NCI-H2081 treated with DMSO at 0.1 percent for 48 hours (cell line): ENCODE measurements around the gene POTEB3.
"Not testable (repeated sequence)": the region's sequence is repeated elsewhere in the genome, so short reads cannot be mapped to it uniquely, and the experiment has no call there.

Experiments
- DNase-seq: peaks from one replicate; lab custom pipeline; 2025; lab: John Stamatoyannopoulos, UW

Gene POTEB3

GRCh38 chr15:21440399-21440798 is at the start of gene POTEB3:
TSS of gene POTEB3 (minus strand) at chr15:21440499. CDS start at chr15:21440011, 488 bp downstream.
- DNase-seq, result not testable (repeated sequence)

- DNase-seq, result not testable (repeated sequence)
These were observed 13.4 kb upstream of the POTEB3 start for GRCh38 chr15:21453683-21454082.

- DNase-seq, result not testable (repeated sequence)
These were observed 11.7 kb upstream of the POTEB3 start for GRCh38 chr15:21451920-21452563.

DNA sequence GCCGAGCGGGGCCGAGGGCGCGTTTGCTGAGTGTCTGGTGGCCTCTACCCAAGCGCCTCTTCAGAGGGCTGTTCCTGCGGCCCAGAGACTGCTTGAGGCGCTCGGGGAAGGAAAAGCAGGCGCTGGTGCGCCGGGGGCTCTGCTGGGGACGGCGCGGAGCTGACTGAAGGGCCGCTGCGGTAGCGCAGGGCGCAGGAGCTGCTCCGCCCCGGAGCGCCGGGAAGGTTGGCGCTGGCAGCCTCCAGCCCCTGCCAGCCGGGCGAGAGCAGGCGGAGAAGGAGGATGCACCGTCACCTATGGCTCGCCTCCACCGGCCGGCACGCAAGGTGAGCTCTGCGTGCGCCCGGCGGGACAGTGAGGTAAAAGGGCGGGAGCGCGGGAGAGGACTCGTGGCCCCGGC is 11.2 kb upstream of the POTEB3 start:
- not testable (repeated sequence) for DNase-seq

- not testable (repeated sequence) for DNase-seq
These were observed 32.9 kb downstream of the POTEB3 start for GRCh38 chr15:21407366-21407765.

GRCh38 chr15:21401531-21401930 is 38.8 kb downstream of the POTEB3 start:
- not testable (repeated sequence) for DNase-seq

- DNase-seq, result not testable (repeated sequence)
These were observed 41.2 kb downstream of the POTEB3 start for GRCh38 chr15:21399111-21399510.

DNA sequence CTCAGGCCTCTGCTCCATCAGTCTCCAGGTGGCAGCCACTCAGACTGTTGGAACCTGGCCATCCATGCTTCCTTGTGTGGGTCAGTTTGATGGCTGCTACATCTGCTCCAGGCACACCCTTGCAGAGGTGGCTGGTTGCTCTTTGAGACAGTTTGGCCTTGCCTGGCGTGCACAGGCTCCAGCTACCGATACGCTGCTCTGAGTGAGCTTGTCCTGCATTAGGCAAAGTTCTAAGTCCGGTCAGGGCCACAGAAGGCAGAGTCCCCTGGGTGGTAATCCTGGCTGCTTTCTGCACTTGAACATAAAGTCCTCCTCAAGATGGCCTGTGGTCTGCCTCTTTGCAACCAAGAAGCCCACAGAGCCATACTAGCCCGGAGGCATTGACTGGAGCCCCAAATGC is 41.8 kb downstream of the POTEB3 start:
- not testable (repeated sequence) for DNase-seq

DNA sequence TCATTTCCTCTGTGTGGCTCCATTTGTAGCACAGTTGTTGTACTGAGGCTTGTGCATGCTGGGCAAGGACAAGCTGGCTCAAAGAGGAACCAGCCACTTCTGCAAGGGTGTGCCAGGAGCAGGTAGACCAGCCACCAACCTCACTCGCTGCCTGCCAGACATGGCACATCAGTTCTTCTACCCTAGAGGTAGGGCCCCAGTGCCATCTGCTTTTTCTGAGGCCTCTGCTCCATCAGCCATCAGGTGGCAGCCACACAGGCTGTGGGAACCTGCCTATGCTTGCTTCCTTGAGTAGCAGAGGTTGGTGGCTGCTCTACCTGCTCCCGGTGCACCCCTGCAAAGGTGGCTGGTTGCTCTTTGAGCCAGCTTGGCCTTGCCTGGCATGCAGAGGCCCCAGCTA is 42.6 kb downstream of the POTEB3 start:
- not testable (repeated sequence) for DNase-seq

DNA sequence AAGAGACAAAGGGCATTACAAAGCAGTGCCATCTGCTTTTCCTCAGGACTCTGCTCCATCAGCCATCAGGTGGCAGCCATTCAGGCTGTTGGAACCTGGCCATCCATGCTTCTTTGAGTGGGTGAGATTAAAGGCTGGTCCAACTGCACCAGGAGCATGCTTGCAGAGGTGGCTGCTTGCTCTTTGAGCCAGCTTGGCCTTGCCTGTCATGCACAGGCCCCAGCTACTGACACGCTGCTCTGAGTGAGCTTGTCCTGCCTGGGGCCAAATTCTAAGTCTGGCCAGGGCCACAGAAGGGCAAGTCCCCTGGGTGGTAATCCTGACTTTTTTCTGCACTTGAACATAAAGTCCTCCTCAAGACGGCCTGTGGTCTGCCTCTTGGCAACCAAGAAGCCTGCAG is 43.1 kb downstream of the POTEB3 start:
- DNase-seq, result not testable (repeated sequence)

DNA sequence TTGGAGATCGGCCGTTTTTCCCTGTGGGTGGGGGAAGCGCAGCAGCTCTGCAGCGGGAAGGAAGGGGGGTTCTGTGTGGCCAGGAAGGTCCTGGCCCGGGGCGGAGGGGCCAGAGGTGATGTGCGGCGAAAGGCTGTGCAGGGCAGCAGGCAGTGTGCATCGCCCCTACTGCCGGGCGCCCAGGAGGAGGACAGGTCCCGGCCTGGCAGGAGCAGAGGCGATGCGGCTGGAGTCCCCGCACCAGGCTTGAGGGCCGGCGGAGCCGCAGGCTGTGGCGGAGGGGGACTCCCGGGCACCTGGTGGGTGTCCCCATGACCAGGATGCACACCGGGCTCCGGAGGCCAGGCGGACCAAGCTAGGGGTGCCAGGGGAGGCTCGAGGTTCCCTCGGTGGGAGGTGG is 54.3 kb downstream of the POTEB3 start:
- DNase-seq, result not testable (repeated sequence)

GRCh38 chr15:21383866-21384485 is 56.3 kb downstream of the POTEB3 start:
- not testable (repeated sequence) for DNase-seq

- not testable (repeated sequence) for DNase-seq
These were observed 66.6 kb downstream of the POTEB3 start for GRCh38 chr15:21373682-21374081.

DNA sequence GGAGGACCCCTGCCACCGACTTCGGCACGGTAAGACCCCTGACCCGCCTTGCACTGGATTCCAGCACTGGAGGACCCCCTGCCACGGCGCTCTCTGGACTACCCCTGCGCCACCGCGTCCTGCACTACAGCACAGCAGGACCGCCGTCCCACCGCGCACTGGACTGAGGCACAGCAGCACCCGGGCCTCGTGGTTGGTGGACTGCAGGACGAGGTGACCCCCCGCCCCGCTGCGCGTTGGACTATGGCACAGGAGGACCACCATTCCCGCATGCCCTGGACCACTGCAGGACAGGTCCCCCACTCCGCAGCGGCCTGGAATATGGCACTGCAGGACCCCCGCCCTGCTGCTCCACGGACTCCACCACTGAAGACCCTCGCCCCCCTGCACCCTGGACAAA is 71.1 kb downstream of the POTEB3 start:
- DNase-seq, result not testable (repeated sequence)

GRCh38 chr15:21368625-21369024 is 71.7 kb downstream of the POTEB3 start:
- DNase-seq, result not testable (repeated sequence)
